DMS79 (cell line): Measurements from ENCODE around the gene HPS5.
"Not testable (repeated sequence)": the region's sequence is repeated elsewhere in the genome, so short reads cannot be mapped to it uniquely, and the experiment has no call there.

Source experiments
- DNase-seq: peaks from one replicate; lab custom pipeline; 2025; lab: John Stamatoyannopoulos, UW

The HPS5 gene, protein sequence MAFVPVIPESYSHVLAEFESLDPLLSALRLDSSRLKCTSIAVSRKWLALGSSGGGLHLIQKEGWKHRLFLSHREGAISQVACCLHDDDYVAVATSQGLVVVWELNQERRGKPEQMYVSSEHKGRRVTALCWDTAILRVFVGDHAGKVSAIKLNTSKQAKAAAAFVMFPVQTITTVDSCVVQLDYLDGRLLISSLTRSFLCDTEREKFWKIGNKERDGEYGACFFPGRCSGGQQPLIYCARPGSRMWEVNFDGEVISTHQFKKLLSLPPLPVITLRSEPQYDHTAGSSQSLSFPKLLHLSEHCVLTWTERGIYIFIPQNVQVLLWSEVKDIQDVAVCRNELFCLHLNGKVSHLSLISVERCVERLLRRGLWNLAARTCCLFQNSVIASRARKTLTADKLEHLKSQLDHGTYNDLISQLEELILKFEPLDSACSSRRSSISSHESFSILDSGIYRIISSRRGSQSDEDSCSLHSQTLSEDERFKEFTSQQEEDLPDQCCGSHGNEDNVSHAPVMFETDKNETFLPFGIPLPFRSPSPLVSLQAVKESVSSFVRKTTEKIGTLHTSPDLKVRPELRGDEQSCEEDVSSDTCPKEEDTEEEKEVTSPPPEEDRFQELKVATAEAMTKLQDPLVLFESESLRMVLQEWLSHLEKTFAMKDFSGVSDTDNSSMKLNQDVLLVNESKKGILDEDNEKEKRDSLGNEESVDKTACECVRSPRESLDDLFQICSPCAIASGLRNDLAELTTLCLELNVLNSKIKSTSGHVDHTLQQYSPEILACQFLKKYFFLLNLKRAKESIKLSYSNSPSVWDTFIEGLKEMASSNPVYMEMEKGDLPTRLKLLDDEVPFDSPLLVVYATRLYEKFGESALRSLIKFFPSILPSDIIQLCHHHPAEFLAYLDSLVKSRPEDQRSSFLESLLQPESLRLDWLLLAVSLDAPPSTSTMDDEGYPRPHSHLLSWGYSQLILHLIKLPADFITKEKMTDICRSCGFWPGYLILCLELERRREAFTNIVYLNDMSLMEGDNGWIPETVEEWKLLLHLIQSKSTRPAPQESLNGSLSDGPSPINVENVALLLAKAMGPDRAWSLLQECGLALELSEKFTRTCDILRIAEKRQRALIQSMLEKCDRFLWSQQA

GRCh38 chr11:18321969-18322711, at the start of gene HPS5, which contains the start of gene GTF2H1:
HPS5 (minus strand) TSS chr11:18322140; CDS start chr11:18317858, 4,282 bp downstream.
GTF2H1 (plus strand) TSS chr11:18322567; CDS start chr11:18333075, 10,508 bp downstream.
- DNase-seq, result peak; percentile 96

GRCh38 chr11:18371279-18371678, 49.3 kb upstream of the HPS5 start:
- DNase-seq, result no peak

DNA sequence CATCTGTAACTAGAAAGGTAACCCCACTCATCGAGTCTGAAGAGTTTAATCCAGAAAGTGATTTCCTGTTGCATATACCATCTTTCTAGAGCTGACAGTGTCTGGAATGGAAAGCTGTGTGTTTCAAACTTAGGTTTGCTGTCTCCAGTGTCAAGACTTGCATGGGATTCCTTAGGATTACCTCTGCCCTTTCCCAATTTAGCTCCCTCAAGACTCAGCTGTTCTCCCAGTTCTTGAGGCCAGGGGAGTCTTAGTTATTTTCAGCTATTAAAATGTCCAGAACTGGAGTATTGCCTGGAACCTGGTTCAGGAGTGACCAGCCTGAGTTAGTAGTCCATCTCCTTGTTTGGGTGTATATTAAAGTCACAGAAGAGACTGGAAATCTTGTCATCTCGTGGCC, 47.5 kb upstream of the HPS5 start:
- no peak for DNase-seq

GRCh38 chr11:18368221-18368620, 46.3 kb upstream of the HPS5 start:
- no peak for DNase-seq

- DNase-seq, result no peak
Observed at GRCh38 chr11:18367431-18367830, 45.5 kb upstream of the HPS5 start.

DNA sequence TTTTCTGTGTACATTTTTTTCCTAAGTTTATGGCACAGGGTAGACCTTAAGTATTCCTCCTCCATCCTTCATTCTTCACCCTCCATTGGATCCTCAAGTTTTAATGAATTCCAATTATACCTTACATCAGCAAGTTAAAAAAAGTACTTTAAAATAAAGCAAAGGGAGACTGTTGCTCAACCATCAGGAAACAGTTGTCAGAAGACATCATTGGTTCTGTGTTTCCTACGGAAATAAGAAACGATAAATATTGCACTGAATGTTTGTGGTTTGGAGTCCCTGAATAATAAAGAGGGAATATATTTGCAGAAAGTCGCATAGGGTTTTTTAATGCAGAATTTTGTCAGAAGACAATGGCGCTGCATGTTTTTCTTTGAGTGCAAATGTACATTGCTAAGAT, 44.3 kb upstream of the HPS5 start:
- DNase-seq, result no peak

DNA sequence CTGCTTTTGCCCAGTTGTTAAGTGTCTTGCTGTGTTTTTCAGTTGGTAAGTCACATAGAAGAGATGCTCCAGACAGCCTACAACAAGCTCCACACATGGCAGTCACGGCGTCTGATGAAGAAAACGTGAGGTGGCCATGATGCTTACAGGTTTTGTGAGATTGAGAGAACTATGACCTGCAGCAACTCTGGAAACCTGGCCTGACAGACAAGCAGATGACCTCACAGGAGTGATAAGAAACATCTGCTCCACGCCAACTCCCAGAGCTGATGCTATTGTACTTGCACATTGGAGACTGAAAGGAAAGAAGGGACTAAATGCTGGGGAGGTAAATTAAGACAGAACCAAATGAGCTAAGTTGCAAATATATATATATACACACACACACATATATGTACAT, 43.8 kb upstream of the HPS5 start:
- DNase-seq, result no peak

GRCh38 chr11:18364495-18365073, 42.6 kb upstream of the HPS5 start:
- no peak for DNase-seq

DNA sequence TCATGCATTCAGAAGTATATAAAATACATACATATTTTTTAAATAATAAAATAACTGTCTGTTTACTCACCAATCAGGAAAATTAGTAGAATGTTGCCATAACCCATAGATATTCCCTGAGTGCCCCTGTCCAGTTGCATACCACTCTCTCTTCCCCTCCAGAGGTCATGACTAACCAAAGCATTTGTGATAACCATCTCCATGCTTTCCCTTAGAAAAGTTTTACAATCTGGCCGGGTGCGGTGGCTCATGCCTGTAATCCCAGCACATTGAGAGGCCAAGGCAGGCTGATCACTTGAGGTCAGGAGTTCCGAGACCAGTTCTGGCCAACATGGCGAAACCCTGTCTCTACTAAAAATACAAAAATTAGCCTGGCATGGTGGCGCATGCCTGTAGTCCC, 39.2 kb upstream of the HPS5 start:
- DNase-seq, result no peak

- DNase-seq, result no peak
Observed at GRCh38 chr11:18358646-18359045, 36.7 kb upstream of the HPS5 start.

GRCh38 chr11:18352581-18352980, 30.6 kb upstream of the HPS5 start:
- no peak for DNase-seq

DNA sequence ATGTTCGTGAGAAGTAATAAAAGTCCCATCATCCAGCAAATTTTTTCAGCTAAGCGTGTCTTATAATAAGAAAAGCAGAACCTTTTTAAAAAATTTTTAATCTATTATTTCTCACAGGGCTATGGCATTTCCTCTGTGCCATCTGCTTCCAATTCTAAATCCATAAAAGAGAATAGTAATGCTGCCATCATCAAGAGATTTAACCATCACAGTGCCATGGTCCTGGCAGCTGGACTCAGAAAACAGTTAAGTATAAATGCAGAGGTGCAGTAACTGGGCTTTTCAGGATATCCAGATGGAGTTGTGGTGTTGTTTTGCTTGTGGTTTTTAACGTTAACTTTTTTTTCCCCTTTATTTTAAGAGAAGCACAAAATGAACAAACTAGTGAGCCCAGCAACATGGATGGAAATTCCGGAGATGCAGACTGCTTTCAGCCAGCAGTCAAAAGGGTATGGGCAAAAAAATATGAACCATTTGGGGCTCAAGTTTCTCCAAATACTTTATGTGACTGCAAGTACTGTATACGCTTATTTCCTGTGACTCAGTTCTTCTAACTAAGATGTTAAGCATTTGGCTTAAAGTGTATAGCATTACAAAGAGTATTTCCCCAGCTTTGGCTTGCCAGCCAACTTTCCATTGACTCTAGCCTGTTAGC, 25.7 kb upstream of the HPS5 start:
- DNase-seq, result no peak

DNA sequence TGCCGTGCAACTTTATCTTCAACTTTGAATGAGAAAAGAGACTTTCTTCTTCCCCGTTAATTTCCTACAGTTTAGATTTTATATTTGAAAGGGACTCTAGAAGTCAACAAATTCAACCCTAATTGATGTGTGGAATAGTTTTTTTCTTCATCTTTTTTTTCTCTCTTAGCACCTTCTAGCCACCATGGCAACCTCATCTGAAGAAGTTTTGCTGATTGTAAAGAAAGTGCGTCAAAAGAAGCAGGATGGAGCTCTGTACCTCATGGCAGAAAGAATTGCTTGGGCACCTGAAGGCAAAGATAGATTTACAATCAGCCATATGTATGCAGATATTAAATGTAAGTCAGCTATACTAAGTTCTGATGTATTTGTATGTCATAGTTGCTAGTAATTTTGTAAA, 11.0 kb upstream of the HPS5 start:
- no peak for DNase-seq

- no peak for DNase-seq
Observed at GRCh38 chr11:18332302-18332701, 10.4 kb upstream of the HPS5 start.

- DNase-seq, result no peak
Observed at GRCh38 chr11:18330921-18331320, 9.0 kb upstream of the HPS5 start.

- no peak for DNase-seq
Observed at GRCh38 chr11:18329196-18329870, 7.4 kb upstream of the HPS5 start.

DNA sequence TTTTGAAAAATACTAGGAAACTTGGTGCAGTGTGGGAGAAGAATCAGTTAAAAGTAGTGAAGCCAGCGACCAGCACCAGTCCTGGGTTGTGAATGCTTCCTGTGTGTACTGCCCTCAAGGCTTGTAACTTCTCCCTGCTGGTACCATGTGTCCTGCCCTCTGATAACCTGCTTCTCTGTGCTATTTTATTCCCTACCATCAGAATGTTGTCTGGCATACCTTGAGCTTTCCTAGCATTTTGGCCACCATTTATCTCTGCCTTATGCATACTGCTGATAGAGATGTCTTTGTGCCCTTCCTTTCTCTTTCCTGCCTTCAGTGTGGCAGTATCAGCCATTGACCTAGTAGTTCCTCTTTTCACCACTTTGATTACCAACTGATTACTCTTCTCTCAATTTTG, 2.4 kb upstream of the HPS5 start:
- DNase-seq, result no peak

DNA sequence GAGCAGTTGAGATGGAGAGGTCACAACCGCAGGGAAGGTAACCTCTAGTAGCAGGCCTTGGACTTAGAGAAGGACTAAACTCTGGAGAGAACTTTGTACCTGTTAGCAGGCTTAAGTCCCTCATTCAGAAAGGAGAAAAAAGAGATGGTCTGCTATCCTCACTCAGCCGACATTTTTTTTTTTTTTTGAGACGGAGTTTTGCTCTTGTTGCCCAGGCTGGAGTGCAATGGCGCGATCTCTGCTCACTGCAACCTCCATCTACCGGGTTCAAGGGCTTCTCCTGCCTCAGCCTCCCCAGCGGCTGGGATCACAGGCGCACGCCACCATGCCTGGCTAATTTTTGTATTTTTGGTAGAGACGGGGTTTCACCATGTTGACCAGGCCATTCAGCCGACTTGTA, 1.9 kb upstream of the HPS5 start:
- DNase-seq, result not testable (repeated sequence)

GRCh38 chr11:18322818-18323570, 1.1 kb upstream of the HPS5 start:
- DNase-seq, result no peak

- DNase-seq, result no peak
Observed at GRCh38 chr11:18321578-18321968, 367 bp downstream of the HPS5 start.
